PC-9 (cell line): ENCODE measurements around the gene FAM193A.

ENCODE experiments used
- EZH2 ChIP-seq: fragments of 200-600 bp; sonication (generic); IDR thresholded peaks from 2 replicates; pipeline ENCODE4 v1.8.0; 2017; ENCODE audit warnings: antibody characterized with exemption, low read depth
- TF ChIP-seq, protein P1 (sequence below): fragments of 200-600 bp; sonication (generic); conservative IDR thresholded peaks from 2 replicates; pipeline ENCODE4 v1.6.1; 2017; ENCODE audit warnings: mixed run types, antibody characterized with exemption, mild to moderate bottlenecking, moderate library complexity

DNA sequence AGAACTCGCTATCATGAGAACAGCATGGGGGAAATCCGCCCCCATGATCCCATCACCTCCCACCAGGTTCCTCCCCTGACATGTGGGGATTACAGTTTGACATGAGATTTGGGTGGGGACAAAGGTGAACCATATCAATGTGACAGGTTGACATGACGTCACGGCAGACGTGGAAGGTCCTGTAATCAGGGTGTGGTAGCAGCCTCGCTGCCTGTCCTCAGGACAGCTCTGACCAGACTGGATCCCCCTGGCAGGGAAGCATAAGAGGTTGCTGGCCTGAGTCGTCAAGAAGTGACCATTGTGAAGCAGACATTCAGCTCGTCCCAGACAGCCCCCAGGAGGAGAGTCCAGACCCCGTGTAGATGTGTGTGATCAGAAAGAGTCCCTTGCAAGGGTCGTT lies 115.1 kb downstream of the FAM193A start:
- TF ChIP-seq, protein P1, sequence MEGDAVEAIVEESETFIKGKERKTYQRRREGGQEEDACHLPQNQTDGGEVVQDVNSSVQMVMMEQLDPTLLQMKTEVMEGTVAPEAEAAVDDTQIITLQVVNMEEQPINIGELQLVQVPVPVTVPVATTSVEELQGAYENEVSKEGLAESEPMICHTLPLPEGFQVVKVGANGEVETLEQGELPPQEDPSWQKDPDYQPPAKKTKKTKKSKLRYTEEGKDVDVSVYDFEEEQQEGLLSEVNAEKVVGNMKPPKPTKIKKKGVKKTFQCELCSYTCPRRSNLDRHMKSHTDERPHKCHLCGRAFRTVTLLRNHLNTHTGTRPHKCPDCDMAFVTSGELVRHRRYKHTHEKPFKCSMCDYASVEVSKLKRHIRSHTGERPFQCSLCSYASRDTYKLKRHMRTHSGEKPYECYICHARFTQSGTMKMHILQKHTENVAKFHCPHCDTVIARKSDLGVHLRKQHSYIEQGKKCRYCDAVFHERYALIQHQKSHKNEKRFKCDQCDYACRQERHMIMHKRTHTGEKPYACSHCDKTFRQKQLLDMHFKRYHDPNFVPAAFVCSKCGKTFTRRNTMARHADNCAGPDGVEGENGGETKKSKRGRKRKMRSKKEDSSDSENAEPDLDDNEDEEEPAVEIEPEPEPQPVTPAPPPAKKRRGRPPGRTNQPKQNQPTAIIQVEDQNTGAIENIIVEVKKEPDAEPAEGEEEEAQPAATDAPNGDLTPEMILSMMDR = no peak
- no peak for TF ChIP-seq EZH2
